Left lung (tissue), 10 donors: ENCODE results near the gene PCNX2. TPM values are rescaled to one million over a fixed set of nuclear protein-coding genes. Genes with fewer than 3 reads are reported as not detected.
A peak's percentile ranks its signal among the peaks of the same experiment; 100 is the strongest.

Experiments used
- ATAC-seq: fragments of 200-7000 bp; cut with Tn5 transposase; one replicate; pipeline ENCODE4 v1.9.1; 2020; ENCODE audit warnings: moderate library complexity
- DNase-seq, 4 donors: peaks; one replicate each; pipeline ENCODE4 v3.0.0-alpha.2; 2013 to 2020
- H3K27ac ChIP-seq, 2 donors: fragments of 200-600 bp; sonication (generic) in 1 of 2; one replicate each; pipeline versions ENCODE4 v1.5.0 to v1.8.0; 2020 to 2021
- H3K27me3 ChIP-seq, 2 donors: fragments of 200-600 bp; sonication (generic) in 1 of 2; one replicate each; pipeline versions ENCODE4 v1.5.0 to v1.8.0; 2020 to 2021
- H3K36me3 ChIP-seq, 2 donors: fragments of 200-600 bp; sonication (generic) in 1 of 2; one replicate each; pipeline versions ENCODE4 v1.5.0 to v1.8.0; 2020 to 2021
- H3K4me1 ChIP-seq, 2 donors: fragments of 200-600 bp; one replicate each; pipeline ENCODE4 v1.8.0; 2021
- H3K4me3 ChIP-seq, 2 donors: fragments of 200-600 bp; sonication (generic) in 1 of 2; one replicate each; pipeline versions ENCODE4 v1.5.0 to v1.8.0; 2020 to 2021; ENCODE audit warnings: mild to moderate bottlenecking in 1 of 2
- H3K9me3 ChIP-seq, 2 donors: fragments of 200-600 bp; sonication (generic) in 1 of 2; one replicate each; pipeline versions ENCODE4 v1.5.0 to v1.8.0; 2020 to 2021
- CTCF ChIP-seq, 2 donors: fragments of 200-600 bp; sonication (generic) in 1 of 2; IDR thresholded peaks; one replicate each; pipeline versions ENCODE4 v1.5.0 to v1.8.0; 2021; ENCODE audit warnings: antibody characterized with exemption in 2 of 2
- intact Hi-C, 2 donors: fragments of 100-400 bp; cut with DNase I; formaldehyde crosslinking; loops; one replicate each; pipeline versions ENCODE4 v1.11.2 to v1.14.2; 2022
- polyA plus RNA-seq, 6 donors: library from polyadenylated mRNA; unstranded; fragments of 120-200 nt; gene quantifications; one replicate each; pipeline ENCODE4 v1.2.1, GENCODE V29; 2013; ENCODE audit not compliant: insufficient read length in 6 of 6
- total RNA-seq, 2 donors: library from RNA; stranded (reverse); fragmentation: NEBNext Ultra II Directional; extraction: Animal tissue kit (Norgen Biotek cat#: 25700); gene quantifications; one replicate each; pipeline ENCODE4 v1.2.1, GENCODE V29; 2021
- donor health status: DM: no; HTN: yes; CAD: no.
- donor health status: DM: no; HTN: no; CAD: no.

PCNX2 gene
- total and polyA plus RNA-seq, 8 donors: 9.2 to 14.7 (median 11.3) TPM

DNA sequence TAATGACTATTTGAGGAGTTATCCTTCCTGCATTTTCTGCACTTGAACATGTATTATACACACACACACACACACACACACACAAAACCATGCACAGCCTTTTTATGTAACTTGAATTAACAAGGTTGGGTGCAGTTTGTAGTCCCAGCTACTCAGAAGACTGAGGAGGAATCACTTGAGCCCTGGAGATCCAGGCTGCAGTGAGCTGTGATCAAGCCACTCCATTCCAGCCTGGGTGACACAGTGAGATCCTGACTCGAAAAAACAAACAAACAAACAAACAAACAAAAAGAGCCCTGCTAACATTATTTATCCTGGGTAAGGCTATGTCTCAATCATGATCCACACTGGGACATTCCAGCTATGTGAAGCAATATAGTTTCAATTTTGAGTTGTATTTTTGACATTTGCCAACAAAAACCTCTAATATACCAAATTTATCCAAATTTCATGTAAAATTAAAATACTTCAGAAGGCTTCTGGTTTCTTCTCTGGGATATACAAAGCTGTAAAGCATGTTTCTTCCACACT, 188.3 kb downstream of the PCNX2 start:
- ATAC-seq (no peak), DNase-seq (no peak)
- no peak for TF ChIP-seq CTCF (IDR thresholded peaks at IDR 0.05)
- intact Hi-C loops: no loop called here
- Histone ChIP-seq H3K9me3 (no peaks in the 10 kb centered on the region), H3K4me1 (peaks cover 2 to 11% of the 10 kb centered on the region in 2 donors), H3K27me3 (no peaks in the 10 kb centered on the region), H3K4me3 (no peak overlapping the region), H3K36me3 (no peaks in the 10 kb centered on the region), H3K27ac (no peak overlapping the region)

- Histone ChIP-seq H3K4me1 (peaks cover 0 to 5% of the 10 kb centered on the region in 2 donors), H3K9me3 (no peaks in the 10 kb centered on the region), H3K27me3 (no peaks in the 10 kb centered on the region), H3K4me3 (no peak overlapping the region), H3K27ac (no peak overlapping the region), H3K36me3 (no peaks in the 10 kb centered on the region)
- DNase-seq (peak in 1 of 4 donors; percentile 20), ATAC-seq (no peak)
- TF ChIP-seq CTCF (IDR thresholded peaks at IDR 0.05): no peak
- intact Hi-C loops: no loop called here
Measured at GRCh38 chr1:233105225-233105624, 190.3 kb downstream of the PCNX2 start.

GRCh38 chr1:233102341-233102740, 193.2 kb downstream of the PCNX2 start:
- H3K27ac ChIP-seq: no peak overlapping the region
- no peak overlapping the region for H3K4me3 ChIP-seq
- H3K9me3 ChIP-seq: no peaks in the 10 kb centered on the region
- no peaks in the 10 kb centered on the region for H3K4me1 ChIP-seq
- ATAC-seq (no peak), DNase-seq (no peak)
- no peak for TF ChIP-seq CTCF (IDR thresholded peaks at IDR 0.05)
- H3K27me3 ChIP-seq: no peaks in the 10 kb centered on the region
- intact Hi-C loops: no loop called here
- no peaks in the 10 kb centered on the region for H3K36me3 ChIP-seq

DNA sequence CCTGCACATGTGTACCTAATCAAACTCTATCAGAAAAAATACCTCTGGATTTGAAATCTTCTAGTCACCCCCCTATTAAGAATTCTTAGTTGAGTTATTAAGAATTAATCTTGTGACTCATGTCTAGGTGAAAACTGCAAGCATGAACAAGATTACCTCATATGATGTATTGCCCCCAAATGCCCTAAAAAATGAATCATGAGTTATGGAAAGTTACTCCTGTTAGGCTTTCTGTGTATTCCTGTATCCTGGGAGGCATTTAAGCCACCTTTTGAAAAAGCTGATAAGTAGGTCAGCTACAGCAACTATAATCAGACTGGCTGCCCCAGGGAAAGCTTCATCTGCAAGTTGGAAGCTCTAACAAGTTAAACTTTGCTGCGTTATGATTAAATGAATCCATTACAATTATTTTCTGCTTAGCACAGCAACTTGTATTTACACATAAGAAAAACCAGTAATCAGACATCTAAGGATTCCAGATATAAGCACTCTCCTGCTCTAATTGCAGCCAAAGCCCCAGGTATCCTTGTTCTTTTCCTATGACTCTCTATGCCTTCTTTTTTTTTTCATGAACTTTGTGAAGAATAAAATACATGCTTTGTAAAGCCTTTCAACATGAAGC, 197.5 kb downstream of the PCNX2 start:
- no peak for TF ChIP-seq CTCF (IDR thresholded peaks at IDR 0.05)
- Histone ChIP-seq H3K36me3 (no peaks in the 10 kb centered on the region), H3K4me3 (no peak overlapping the region), H3K27me3 (no peaks in the 10 kb centered on the region), H3K9me3 (no peaks in the 10 kb centered on the region), H3K27ac (no peak overlapping the region), H3K4me1 (no peaks in the 10 kb centered on the region)
- DNase-seq: no peak
- intact Hi-C loops: no loop called here
- ATAC-seq: no peak

DNA sequence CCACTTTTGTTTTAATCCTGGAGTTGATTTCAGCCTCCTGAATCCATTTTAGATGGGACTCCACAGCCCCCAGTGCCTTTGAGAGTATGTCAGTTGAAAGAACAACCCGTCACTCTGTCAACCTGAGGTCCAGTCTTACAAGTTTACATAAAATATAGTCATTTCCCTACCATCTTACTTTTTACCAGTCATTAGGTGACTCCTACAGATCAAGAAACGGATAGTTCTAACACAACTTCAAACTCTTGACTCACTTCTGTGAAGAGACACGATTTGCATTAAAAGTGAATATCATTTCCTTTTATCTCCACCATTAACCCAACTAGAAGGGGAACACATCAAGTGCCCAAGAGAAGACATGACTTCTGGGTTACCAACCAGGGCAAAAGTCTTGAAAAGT, 198.0 kb downstream of the PCNX2 start:
- H3K36me3 ChIP-seq: no peaks in the 10 kb centered on the region
- H3K9me3 ChIP-seq: no peaks in the 10 kb centered on the region
- H3K4me3 ChIP-seq: no peak overlapping the region
- DNase-seq (no peak), ATAC-seq (no peak)
- no peak overlapping the region for H3K27ac ChIP-seq
- H3K4me1 ChIP-seq: no peaks in the 10 kb centered on the region
- no peaks in the 10 kb centered on the region for H3K27me3 ChIP-seq
- TF ChIP-seq CTCF (IDR thresholded peaks at IDR 0.05): no peak
- intact Hi-C loops: no loop called here
